Activated T-cell treated with anti-CD3 and anti-CD28 coated beads, Interleukin-2, amount 50 U/mL, for 24 hours (primary cell): ENCODE results near the gene AGER.

ENCODE experiments used
- DNase-seq: peaks from one replicate; pipeline ENCODE4 v3.0.0-alpha.2; 2020
- H3K27ac Mint-ChIP-seq: 2 replicates; pipeline ENCODE4 v1.8.0; 2020; ENCODE audit warnings: mild to moderate bottlenecking, mixed read lengths
- H3K27me3 Mint-ChIP-seq: 2 replicates; pipeline ENCODE4 v1.8.0; 2020; ENCODE audit warnings: mixed read lengths
- H3K36me3 Mint-ChIP-seq: 2 replicates; pipeline ENCODE4 v1.8.0; 2020; ENCODE audit warnings: low read depth, mixed read lengths
- H3K4me1 Mint-ChIP-seq: 2 replicates; pipeline ENCODE4 v1.8.0; 2020; ENCODE audit warnings: low read depth, mixed read lengths
- H3K4me3 Mint-ChIP-seq: 2 replicates; pipeline ENCODE4 v1.8.0; 2020; ENCODE audit warnings: mild to moderate bottlenecking, moderate library complexity, mixed read lengths
- H3K9me3 Mint-ChIP-seq: 2 replicates; pipeline ENCODE4 v1.8.0; 2020; ENCODE audit warnings: mixed read lengths

AGER gene

DNA sequence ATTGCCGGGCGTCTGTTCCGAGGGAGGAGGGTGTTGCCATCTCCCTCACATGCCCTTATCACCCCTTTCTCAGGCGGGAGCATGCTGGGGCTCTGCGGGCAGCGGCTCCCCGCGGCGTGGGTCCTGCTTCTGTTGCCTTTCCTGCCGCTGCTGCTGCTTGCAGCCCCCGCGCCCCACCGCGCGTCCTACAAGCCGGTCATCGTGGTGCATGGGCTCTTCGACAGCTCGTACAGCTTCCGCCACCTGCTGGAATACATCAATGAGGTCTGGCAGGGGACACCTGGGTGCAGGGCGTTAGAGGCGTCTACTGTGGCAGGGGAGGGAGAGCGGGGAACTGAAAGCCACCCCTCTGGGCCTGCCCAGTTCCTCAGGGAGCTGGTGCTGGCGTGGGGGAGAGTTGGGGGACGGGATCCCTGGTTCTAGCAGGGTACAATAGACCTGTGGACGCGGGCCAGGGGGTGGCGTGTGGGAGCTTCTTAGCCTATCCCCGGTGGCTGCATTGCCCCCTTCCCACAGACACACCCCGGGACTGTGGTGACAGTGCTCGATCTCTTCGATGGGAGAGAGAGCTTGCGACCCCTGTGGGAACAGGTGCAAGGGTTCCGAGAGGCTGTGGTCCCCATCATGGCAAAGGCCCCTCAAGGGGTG lies 29.4 kb downstream of the AGER start:
- peaks cover 49% of the 10 kb centered on the region for H3K4me1 Mint-ChIP-seq

DNA sequence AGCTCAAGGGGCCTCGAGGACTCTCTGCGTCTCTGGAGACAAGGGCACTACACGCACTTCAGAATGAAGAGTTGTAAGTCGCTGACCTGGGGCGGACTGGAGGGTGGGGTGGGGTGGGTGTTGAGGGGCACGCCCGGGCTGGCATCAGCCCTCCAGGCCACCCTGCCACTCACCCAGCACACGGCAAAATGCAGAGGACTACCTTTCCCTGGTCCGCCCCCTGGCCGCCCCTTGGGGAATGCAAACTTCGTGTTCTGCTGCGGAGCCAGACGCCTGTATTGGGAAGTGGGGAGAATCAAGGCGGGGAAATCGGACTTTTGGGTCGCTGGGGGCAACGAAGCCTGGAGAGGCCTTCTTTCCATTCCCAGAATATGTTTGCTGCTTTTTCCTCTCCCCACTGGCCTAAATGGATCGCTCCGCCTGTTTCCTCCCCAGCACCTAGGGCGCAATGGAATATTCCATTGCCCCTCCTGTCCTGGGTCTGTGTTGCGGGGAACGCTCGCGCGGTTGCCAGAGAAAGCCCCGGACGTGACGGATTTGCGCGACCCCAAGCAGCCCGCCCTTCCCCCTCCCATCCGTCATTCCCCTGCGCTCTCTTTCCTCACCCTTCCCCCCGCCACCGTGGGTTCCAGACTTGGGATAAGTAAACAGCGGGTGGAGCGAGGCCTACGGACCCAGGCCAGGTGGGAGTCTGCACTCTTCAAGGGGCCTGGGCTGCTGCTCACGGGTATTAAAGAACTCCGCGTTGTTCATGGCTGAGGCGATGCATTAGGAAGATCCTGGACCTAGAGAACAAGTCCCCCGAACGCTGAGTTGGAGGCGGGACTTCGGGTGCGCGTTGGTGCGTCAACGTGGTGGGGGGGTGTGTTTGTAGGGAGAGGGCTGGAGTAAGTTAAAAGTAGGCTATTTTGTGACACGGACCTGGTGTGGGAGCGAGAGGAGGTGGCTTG lies 30.2 kb downstream of the AGER start, which contains the start of gene PPT2:
Gene PPT2, plus strand, starts transcription at position 578 of the 950 bp plus-strand sequence. CDS start 454 bp downstream, outside the sequence.
- peak; percentile 86 for DNase-seq
- Mint-ChIP-seq H3K9me3 (no peaks in the 10 kb centered on the region), H3K27ac (peak within 1 kb of the TSS; percentile 96), H3K36me3 (peaks cover 38% of the 10 kb centered on the region), H3K4me3 (peak within 1 kb of the TSS; percentile 94), H3K4me1 (peaks cover 52% of the 10 kb centered on the region), H3K27me3 (peaks cover 18% of the 10 kb centered on the region)

More for the DNA sequence above, 29.4 kb downstream of the AGER start:
- peak overlapping the region; percentile 94 for H3K4me3 Mint-ChIP-seq
- peaks cover 14% of the 10 kb centered on the region for H3K27me3 Mint-ChIP-seq
- no peaks in the 10 kb centered on the region for H3K9me3 Mint-ChIP-seq
- H3K36me3 Mint-ChIP-seq, result peaks cover 41% of the 10 kb centered on the region
- H3K27ac Mint-ChIP-seq, result peak overlapping the region; percentile 96
- peak; percentile 75 for DNase-seq

- Mint-ChIP-seq H3K4me1 (peaks cover 61% of the 10 kb centered on the region), H3K4me3 (peak overlapping the region; percentile 94), H3K27ac (peak overlapping the region; percentile 96), H3K9me3 (no peaks in the 10 kb centered on the region), H3K36me3 (peaks cover 30% of the 10 kb centered on the region), H3K27me3 (peaks cover 27% of the 10 kb centered on the region)
- no peak for DNase-seq
These were observed 31.1 kb downstream of the AGER start for GRCh38 chr6:32152769-32153563.

- H3K4me3 Mint-ChIP-seq, result peak within 1 kb of the TSS; percentile 94
- peaks cover 23% of the 10 kb centered on the region for H3K36me3 Mint-ChIP-seq
- DNase-seq, result no peak
- no peaks in the 10 kb centered on the region for H3K9me3 Mint-ChIP-seq
- no peak within 1 kb of the TSS for H3K27ac Mint-ChIP-seq
- H3K27me3 Mint-ChIP-seq, result peaks cover 28% of the 10 kb centered on the region
- H3K4me1 Mint-ChIP-seq, result peaks cover 62% of the 10 kb centered on the region
These were observed 31.9 kb downstream of the AGER start, which contains the start of gene PRRT1 for GRCh38 chr6:32151863-32152768. Gene PRRT1 (minus strand): TSS chr6:32151939. CDS start chr6:32151827, 112 bp downstream.

DNA sequence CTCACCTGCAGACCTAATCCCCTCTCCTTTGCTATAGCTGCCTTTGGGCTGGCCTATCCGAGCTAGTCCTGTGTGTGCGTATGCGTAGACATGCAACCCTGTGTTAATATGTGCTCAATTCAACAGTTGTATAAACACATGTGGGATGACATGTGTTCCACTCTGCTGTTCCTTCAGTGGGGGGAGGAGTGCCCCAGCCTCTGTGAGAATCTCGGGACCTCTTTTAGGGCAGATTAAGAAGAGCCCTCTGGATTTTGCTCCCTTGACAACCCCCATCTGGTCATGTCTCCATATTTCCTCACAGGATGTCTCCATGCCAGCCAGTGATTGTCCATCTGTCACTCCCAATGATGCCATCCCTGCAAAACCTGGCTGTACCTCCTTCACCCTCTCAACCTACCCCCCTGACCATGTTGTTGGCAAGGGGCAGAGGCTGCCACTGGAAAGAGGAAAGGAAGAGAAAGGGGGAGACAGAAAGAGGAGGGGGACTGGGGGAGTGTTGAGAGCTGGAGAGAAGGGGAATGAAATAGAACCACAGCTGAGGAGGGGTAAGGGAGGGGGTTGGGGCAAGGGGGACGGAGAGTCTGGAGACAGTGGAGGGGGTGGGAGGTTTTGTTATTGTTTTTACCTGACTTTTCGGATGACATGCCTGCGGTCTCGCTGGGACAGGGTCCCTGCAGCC lies 32.7 kb downstream of the AGER start:
- Mint-ChIP-seq H3K27me3 (peaks cover 28% of the 10 kb centered on the region), H3K4me1 (peaks cover 62% of the 10 kb centered on the region), H3K4me3 (peak overlapping the region; percentile 55), H3K27ac (no peak overlapping the region), H3K9me3 (no peaks in the 10 kb centered on the region), H3K36me3 (peaks cover 16% of the 10 kb centered on the region)
- DNase-seq, result no peak

GRCh38 chr6:32149932-32150870 lies 33.9 kb downstream of the AGER start:
- Mint-ChIP-seq H3K36me3 (peaks cover 8% of the 10 kb centered on the region), H3K27ac (no peak overlapping the region), H3K9me3 (no peaks in the 10 kb centered on the region), H3K27me3 (peaks cover 28% of the 10 kb centered on the region), H3K4me1 (peaks cover 57% of the 10 kb centered on the region), H3K4me3 (no peak overlapping the region)
- no peak for DNase-seq

- DNase-seq, result no peak
- H3K27me3 Mint-ChIP-seq, result peaks cover 28% of the 10 kb centered on the region
- H3K4me1 Mint-ChIP-seq, result peaks cover 49% of the 10 kb centered on the region
- peak overlapping the region; percentile 71 for H3K4me3 Mint-ChIP-seq
- no peaks in the 10 kb centered on the region for H3K9me3 Mint-ChIP-seq
- peak overlapping the region; percentile 24 for H3K27ac Mint-ChIP-seq
- H3K36me3 Mint-ChIP-seq, result peaks cover 3% of the 10 kb centered on the region
These were observed 34.8 kb downstream of the AGER start for GRCh38 chr6:32149092-32149755.

- Mint-ChIP-seq H3K36me3 (no peaks in the 10 kb centered on the region), H3K4me3 (peak overlapping the region; percentile 71), H3K27me3 (peaks cover 28% of the 10 kb centered on the region), H3K9me3 (no peaks in the 10 kb centered on the region), H3K4me1 (peaks cover 43% of the 10 kb centered on the region), H3K27ac (peak overlapping the region; percentile 24)
- peak; percentile 86 for DNase-seq
These were observed 35.6 kb downstream of the AGER start for GRCh38 chr6:32148289-32149091.

DNA sequence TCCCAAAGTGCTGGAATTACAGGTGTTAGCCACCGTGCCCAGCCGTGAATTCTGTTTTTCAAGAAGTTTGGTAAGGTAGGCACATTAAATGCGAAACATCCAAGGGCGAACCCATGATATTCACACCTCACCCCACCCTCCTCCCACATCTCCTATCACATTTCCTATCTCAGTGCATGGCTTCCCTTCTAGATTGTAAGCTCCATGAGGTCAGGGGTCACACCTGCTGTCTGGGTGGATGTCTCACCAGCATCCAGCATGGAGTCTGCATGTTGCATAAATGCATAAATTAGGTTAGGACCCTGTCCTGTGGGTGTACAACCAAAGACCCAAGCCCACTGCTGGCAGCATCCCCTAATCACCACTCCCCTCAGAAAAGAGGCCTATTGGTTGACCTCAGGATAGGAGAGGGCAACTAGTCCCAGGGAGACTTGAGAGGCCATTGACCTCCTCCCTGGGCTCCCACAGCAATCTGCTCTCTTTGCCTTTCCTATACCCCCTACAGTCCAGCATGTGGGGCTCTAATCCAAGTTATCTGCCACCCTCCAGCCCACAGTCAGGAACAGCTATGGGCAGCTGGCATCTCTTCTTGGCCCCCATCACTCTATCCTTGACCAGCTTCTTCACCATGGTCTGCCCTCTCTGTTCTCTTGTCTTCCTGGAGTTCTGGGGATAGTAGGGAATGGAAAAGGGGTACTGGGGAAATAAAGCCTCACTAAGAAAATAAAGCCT lies 36.5 kb downstream of the AGER start:
- peaks cover 35% of the 10 kb centered on the region for H3K4me1 Mint-ChIP-seq
- no peak for DNase-seq
- H3K27me3 Mint-ChIP-seq, result peaks cover 28% of the 10 kb centered on the region
- H3K9me3 Mint-ChIP-seq, result no peaks in the 10 kb centered on the region
- no peak overlapping the region for H3K27ac Mint-ChIP-seq
- H3K36me3 Mint-ChIP-seq, result no peaks in the 10 kb centered on the region
- no peak overlapping the region for H3K4me3 Mint-ChIP-seq

DNA sequence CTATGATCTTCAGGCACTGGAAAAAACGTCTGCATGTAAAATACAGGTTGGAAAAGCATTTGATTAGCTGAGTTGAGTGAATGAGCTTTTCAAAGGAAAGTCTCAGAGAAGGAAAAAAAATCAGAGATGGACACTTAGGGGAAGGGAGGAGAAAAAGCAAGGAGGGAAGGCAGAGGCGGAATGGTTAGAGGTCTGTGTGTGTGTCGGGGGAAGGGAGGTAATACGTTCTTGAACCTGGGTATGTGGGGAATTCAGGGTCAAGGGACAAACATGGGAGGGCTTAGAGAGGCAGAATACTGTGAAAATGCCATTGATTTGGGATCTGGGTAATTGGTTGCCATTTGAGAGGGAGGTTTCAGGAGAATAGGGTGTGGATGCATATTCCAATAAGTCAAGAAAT lies 37.4 kb downstream of the AGER start:
- peaks cover 27% of the 10 kb centered on the region for H3K4me1 Mint-ChIP-seq
- DNase-seq, result no peak
- no peak overlapping the region for H3K27ac Mint-ChIP-seq
- peaks cover 28% of the 10 kb centered on the region for H3K27me3 Mint-ChIP-seq
- H3K9me3 Mint-ChIP-seq, result no peaks in the 10 kb centered on the region
- no peaks in the 10 kb centered on the region for H3K36me3 Mint-ChIP-seq
- H3K4me3 Mint-ChIP-seq, result no peak overlapping the region

- no peak overlapping the region for H3K27ac Mint-ChIP-seq
These were observed 37.8 kb downstream of the AGER start for GRCh38 chr6:32146287-32146686.

More at GRCh38 chr6:32146287-32146686, 37.8 kb downstream of the AGER start:
- H3K4me3 Mint-ChIP-seq, result no peak overlapping the region
- H3K36me3 Mint-ChIP-seq, result no peaks in the 10 kb centered on the region
- peaks cover 25% of the 10 kb centered on the region for H3K4me1 Mint-ChIP-seq
- no peak for DNase-seq
- H3K27me3 Mint-ChIP-seq, result peaks cover 26% of the 10 kb centered on the region
- H3K9me3 Mint-ChIP-seq, result no peaks in the 10 kb centered on the region
